22Rv1 (cell line): ENCODE measurements around the gene MTCH1.

Experiments
- H3K27ac ChIP-seq: fragments of 450-650 bp; 2 replicates; pipeline ENCODE4 v1.5.1; 2017
- CTCF ChIP-seq: fragments of 450-650 bp; IDR thresholded peaks from 2 replicates; pipeline ENCODE4 v1.5.1; 2017; ENCODE audit warnings: mild to moderate bottlenecking
- ZFX ChIP-seq: fragments of 450-650 bp; IDR thresholded peaks from 2 replicates; pipeline ENCODE4 v1.6.1; 2017; ENCODE audit warnings: antibody characterized with exemption, borderline replicate concordance

The MTCH1 gene

GRCh38 chr6:36930483-36930882 lies 55.5 kb downstream of the MTCH1 start:
- TF ChIP-seq CTCF (no peak), ZFX (no peak)
- no peak overlapping the region for H3K27ac ChIP-seq

GRCh38 chr6:36929607-36930006 lies 56.4 kb downstream of the MTCH1 start:
- TF ChIP-seq ZFX = no peak
- no peak for TF ChIP-seq CTCF
- no peak overlapping the region for H3K27ac ChIP-seq

GRCh38 chr6:36929152-36929551 lies 56.8 kb downstream of the MTCH1 start:
- no peak for TF ChIP-seq CTCF
- no peak for TF ChIP-seq ZFX
- no peak overlapping the region for H3K27ac ChIP-seq

GRCh38 chr6:36928547-36928918 lies 57.5 kb downstream of the MTCH1 start:
- no peak overlapping the region for H3K27ac ChIP-seq
- TF ChIP-seq ZFX (no peak), CTCF (no peak)

- H3K27ac ChIP-seq = no peak overlapping the region
- TF ChIP-seq CTCF (no peak), ZFX (no peak)
Observed at GRCh38 chr6:36927691-36928546, 58.1 kb downstream of the MTCH1 start.

GRCh38 chr6:36926708-36927513 lies 59.1 kb downstream of the MTCH1 start:
- no peak overlapping the region for H3K27ac ChIP-seq
- TF ChIP-seq ZFX = no peak
- TF ChIP-seq CTCF = no peak

- no peak overlapping the region for H3K27ac ChIP-seq
- no peak for TF ChIP-seq ZFX
- TF ChIP-seq CTCF = no peak
Observed at GRCh38 chr6:36925809-36926208, 60.2 kb downstream of the MTCH1 start.
